Mononuclear cell (primary cell): ENCODE data around the gene TRIM66. TPM values are rescaled to one million over a fixed set of nuclear protein-coding genes. Genes with fewer than 3 reads are reported as not detected.

Experiments
- H3K27me3 ChIP-seq: 2 replicates; pipeline ENCODE4 v1.6.0; 2011; ENCODE audit warnings: low read length, control low read depth; ENCODE audit not compliant: insufficient read depth
- H3K4me1 ChIP-seq: 2 replicates; pipeline ENCODE4 v1.5.1; 2011; ENCODE audit warnings: mild to moderate bottlenecking, low read length, control low read depth; ENCODE audit not compliant: insufficient read depth
- H3K4me3 ChIP-seq: 2 replicates; pipeline ENCODE4 v1.5.1; 2011; ENCODE audit warnings: mild to moderate bottlenecking, low read length, moderate library complexity
- H3K9me3 ChIP-seq: 2 replicates; pipeline ENCODE4 v1.5.1; 2011; ENCODE audit warnings: low read depth, mild to moderate bottlenecking, control low read depth, low read length
- total RNA-seq: library from RNA; depleted of rRNA; stranded (reverse); fragments of >200 nt; gene quantifications from one replicate; pipeline ENCODE4 v1.2.3, GENCODE V29; 2012

TRIM66 gene
- total RNA-seq, 1 donor: 5.6 TPM

DNA sequence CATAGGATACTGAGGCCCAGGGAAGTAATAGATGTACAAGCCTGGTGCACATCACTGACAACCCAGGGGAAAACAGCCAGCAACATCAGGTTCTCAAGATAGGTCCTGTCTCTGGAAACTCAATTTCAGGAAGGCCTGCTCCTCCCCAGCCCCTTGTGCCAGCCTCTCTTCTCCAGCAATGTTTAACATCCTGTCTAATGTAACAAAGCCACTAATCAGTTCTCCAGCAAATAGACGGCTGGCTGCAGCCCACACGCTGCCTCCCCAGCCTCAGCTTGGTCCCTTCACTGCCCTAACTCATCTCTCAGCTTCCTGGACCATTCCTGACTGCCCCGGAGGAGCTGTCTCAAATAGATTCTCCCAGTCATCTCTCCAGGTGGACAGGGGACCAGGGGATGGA lies 37.9 kb upstream of the TRIM66 start:
- no peaks in the 10 kb centered on the region for H3K9me3 ChIP-seq
- no peaks in the 10 kb centered on the region for H3K27me3 ChIP-seq
- H3K4me1 ChIP-seq: peaks cover 17% of the 10 kb centered on the region
- no peak overlapping the region for H3K4me3 ChIP-seq

DNA sequence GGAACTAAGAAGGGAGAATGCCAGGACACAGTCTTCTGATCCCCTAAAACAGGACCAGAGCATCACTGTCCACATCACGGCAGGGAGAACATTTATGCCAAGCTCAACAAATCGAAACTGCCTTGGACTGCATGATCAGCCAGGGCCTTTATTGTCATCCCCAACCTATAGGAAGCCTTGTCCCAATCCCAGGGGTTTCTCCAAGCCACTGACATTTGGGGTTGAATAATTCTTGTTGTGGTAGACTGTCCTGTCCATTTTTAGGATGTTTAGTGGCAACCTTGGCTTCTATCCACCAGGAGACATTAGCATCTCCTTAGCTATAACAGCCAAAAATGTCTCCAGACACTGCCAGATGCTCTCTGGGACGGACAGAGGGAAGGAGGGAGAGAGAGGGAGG lies 37.3 kb upstream of the TRIM66 start:
- H3K4me1 ChIP-seq: peaks cover 20% of the 10 kb centered on the region
- H3K27me3 ChIP-seq: no peaks in the 10 kb centered on the region
- no peaks in the 10 kb centered on the region for H3K9me3 ChIP-seq
- H3K4me3 ChIP-seq: no peak overlapping the region

DNA sequence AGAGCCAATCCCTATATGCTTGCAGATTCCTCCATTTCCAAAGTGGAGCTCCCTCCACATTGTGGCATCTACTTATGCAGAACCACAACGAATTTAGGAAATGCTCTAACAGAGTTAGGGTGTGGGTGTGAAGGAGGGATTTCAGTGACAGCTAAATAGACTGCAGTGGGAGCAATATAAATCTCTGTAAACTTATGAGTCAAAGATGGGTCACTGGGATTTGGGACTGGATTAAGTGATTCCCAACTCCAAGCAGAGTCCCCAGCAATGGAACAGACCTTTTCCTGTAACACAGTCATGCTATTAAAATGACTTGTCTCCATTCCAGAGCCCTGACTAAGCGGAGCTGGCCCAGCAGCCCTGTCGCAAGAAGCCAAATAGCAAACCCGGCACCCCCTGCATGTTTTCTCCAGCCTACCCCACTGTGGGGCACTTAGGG lies 36.8 kb upstream of the TRIM66 start:
- Histone ChIP-seq H3K9me3 (no peaks in the 10 kb centered on the region), H3K4me3 (no peak overlapping the region), H3K27me3 (no peaks in the 10 kb centered on the region), H3K4me1 (peaks cover 20% of the 10 kb centered on the region)

DNA sequence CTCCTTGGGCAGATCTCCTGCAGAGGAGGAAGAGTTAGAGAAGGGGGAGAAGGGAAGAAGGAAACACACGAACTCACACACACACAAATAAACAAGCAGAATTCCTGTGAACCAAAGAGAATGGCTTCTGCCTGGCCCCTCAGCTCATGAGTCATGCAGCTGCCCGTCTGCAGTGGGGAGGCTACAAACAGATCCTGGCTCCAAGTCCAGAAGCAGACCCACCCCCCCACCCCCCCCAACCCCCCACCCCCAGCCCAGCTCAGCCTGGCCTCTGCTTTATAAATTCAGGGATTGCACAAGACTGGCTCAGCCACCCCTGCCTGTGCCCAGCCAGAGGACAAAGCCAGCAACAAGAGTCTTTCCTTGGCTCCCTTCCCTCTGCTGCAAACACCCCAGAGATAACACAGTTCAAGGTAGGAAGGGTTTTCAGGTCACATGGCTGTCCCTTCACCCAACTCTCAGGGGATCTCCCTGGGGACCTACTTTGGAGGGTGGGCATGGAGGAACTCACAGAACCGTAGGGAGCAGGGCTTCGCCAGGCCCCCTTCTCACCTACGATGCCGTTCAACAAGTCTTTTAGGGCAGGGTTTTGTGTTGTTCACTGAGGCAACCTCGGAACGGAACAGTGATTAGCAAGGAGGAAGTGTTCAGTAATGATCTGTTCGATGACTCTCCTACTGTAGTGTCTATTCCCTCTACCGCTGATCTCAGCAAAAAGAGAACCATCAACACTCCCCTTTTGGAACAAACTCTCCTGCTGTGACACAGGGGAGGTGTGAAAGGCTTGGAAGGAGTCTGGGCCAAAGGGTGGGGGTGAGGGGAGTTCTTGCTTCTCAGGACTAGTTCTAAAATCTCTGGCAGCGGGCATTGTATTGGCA lies 35.6 kb upstream of the TRIM66 start:
- no peak overlapping the region for H3K4me3 ChIP-seq
- H3K4me1 ChIP-seq: peaks cover 20% of the 10 kb centered on the region
- H3K27me3 ChIP-seq: no peaks in the 10 kb centered on the region
- H3K9me3 ChIP-seq: no peaks in the 10 kb centered on the region

DNA sequence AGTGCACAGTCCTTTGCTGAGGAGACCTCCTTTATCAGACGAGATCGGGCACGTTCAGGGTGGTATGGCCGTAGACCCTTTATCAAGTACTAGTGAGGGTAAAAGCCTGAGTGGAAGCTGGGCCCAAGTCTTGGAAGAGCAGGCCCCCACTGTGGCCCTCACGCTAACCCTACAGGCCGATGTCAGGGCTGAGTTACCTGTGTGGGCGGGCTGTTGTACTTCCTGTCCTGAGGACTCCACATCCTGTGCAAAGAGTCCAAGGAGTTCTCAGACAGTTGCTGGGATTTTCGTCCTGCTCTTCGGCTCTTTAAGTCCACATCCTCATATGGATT lies 35.0 kb upstream of the TRIM66 start:
- Histone ChIP-seq H3K27me3 (no peaks in the 10 kb centered on the region), H3K4me1 (peaks cover 20% of the 10 kb centered on the region), H3K4me3 (no peak overlapping the region), H3K9me3 (no peaks in the 10 kb centered on the region)

DNA sequence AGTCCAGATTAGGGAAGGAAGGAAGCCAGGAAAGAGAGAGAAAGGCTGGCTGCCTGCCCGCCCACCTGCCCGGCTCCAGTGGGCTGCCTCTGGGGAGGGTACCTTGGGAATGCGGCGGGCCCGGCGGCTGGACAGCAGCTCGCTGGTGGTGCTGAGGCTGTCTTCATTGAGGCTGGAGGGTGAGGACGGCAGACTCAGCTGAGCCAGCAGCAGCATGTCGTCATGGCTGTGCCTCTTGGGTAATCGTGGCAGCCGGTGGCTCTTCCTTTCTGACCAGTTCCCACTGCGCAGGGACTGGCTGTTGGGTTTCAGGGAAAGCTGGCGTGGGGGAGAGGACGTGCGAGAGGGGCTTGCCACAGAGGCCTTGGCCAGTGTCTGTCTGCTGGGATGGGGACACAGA lies 33.0 kb upstream of the TRIM66 start:
- H3K27me3 ChIP-seq: no peaks in the 10 kb centered on the region
- H3K4me3 ChIP-seq: no peak overlapping the region
- H3K9me3 ChIP-seq: no peaks in the 10 kb centered on the region
- peaks cover 20% of the 10 kb centered on the region for H3K4me1 ChIP-seq

DNA sequence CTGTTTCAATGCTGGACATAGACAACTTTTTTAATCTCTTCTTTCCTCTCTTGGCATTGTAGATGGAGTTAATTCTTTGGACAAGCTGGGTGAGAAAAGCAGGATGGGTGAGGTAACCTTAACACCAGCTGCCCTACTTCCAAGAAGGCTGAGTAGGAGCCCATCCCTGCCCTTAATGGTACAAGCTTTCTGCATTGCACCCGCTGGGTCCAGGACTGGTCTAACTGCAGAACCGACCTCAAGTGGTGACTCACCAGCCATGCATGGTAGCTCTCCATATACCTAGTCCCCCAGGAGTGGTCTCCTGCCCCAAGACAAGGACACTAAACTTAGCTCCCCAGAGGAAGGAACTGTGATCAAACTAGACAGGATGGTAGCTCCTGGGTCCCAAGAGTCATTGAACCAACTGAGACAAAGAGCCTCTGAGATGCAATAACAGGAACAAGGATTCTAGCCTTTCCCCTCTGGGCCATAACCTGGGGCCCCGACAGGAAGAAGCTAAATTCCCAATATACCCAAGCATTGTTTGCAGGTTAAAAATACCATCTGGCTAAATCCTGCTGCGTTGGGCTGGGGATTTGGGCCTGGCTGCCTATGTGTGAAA lies 32.3 kb upstream of the TRIM66 start:
- Histone ChIP-seq H3K27me3 (no peaks in the 10 kb centered on the region), H3K4me3 (no peak overlapping the region), H3K4me1 (peaks cover 20% of the 10 kb centered on the region), H3K9me3 (no peaks in the 10 kb centered on the region)

DNA sequence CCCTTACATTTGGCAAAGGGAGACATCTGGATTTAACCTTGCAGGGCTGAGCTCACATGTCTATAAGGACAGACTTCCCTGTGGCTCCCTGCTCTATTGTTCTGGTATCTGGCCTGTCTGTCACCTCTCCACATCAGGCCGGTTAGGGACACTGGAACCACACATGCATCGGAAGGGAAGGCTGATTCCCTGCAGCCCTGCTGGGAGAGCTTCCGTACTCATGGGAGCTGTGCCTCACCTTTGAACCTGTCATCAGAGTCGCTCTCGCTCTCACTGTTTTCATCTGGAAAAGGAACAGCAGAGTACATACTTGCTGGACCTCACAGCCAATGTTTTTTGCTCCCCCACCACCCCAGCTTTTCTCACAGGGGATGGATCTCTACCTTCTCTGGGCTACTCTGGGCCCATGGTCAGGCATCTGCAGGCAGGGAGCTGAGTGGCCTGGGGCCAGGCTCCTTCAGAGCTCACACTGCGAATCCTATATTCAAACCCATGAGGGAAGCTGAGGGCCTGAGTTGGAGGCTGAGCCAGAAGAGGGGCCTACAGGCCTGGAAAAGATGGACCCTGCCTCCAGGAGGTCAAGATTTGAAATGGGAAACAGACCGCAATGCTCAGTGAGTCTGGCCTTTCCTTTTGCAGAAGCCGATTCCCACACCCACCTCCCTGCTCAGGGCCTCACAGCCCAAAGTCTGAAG lies 31.4 kb upstream of the TRIM66 start:
- Histone ChIP-seq H3K4me3 (no peak overlapping the region), H3K9me3 (no peaks in the 10 kb centered on the region), H3K4me1 (peaks cover 20% of the 10 kb centered on the region), H3K27me3 (no peaks in the 10 kb centered on the region)

DNA sequence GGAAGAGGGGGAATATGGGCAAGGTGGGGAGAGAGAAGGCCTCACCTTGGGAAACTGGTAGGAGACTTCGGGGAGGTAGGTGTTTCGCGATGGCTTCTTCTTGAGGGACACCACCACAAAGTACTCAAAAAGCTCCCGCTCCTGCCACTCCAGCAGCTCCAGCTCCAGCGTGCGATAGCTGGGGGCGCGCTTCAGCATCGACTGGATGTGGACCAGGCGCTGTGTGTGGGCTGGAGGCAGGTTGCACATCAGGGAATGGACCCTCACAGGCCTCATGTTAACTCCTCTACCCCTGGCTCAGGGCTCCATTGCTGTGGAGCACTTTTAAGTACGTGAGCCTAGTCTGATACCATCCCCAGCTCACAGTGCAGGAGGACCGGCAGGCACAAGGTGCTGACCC lies 30.0 kb upstream of the TRIM66 start:
- Histone ChIP-seq H3K4me1 (peaks cover 9% of the 10 kb centered on the region), H3K9me3 (no peaks in the 10 kb centered on the region), H3K4me3 (no peak overlapping the region), H3K27me3 (no peaks in the 10 kb centered on the region)

DNA sequence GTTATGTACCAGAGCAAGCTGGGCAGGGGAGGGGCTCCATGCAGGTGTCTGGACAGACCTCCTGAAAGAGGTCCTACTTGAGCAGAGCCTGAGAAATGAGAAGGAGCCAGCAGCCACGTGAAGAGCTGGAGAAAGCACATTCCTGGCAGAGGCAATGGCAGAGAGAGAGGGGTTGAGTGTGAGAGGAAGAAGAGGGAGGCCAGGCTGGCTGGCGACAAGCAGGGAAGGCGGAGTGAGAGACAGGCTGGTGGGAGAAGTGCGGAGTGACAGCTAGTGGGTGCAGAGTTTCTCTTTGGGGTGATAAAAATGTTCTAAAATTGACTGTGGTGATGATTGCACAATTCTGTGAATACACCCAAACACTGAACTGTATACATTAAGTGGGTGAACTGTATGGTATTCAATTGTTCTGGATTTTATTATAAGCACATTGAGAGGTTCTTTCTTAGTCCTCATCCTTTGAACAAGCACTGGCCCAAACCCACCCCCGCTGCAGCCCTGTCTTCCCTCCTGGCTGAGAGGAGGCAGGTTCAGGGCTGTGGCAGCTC lies 29.5 kb upstream of the TRIM66 start:
- Histone ChIP-seq H3K4me1 (peaks cover 8% of the 10 kb centered on the region), H3K27me3 (no peaks in the 10 kb centered on the region), H3K9me3 (no peaks in the 10 kb centered on the region), H3K4me3 (no peak overlapping the region)

DNA sequence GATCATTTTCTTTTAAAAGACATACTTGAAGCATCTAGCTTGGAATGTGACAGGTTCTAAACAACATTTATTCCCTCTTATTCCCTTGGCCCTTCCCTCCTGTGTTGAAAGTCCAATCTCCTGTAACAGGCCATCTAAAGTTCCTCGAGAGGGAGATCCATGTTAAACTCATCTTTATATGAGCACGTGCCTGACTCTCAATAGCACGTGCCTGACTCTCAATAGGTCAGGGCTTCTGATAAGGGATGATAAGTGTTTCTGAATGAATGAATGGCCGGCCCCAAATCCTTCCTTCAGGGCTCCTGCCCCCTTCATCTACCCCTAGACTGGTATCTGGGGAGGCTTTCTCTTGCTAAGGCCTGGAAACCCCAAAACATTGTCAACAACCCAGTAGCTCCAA lies 27.3 kb upstream of the TRIM66 start:
- no peaks in the 10 kb centered on the region for H3K9me3 ChIP-seq
- H3K27me3 ChIP-seq: no peaks in the 10 kb centered on the region
- no peak overlapping the region for H3K4me3 ChIP-seq
- peaks cover 7% of the 10 kb centered on the region for H3K4me1 ChIP-seq

DNA sequence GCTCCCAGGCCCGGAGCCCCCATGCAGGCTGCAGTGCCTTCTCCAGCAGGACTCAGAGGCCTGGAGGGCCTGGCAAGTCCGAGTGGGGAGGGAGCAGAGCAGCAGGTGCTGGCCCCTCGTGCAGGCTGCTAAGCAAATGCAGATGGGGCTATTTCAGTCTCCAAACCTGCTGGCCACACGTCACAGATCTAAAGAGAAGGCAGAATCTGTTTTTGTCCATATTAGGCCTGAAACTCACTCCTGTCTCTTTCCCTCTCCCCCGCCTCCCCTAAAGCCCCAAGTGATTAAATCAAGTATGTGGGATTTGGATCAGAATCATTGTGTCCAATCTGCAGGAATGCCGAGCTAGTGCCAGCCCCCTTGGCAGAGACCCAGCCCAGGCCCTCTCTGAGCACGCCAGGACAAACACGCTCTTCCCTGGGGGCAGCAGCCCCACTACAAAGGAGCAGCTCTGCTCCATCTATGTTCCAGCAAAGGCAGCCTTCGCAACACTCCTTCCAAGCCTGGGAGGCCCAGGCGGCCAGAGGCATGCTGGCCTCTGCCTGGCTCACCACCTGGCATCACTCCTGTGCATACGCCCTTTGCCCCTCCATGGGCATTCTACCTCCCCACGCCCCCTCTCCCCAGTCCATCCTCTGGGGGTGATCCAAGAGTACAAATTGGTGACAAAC lies 26.7 kb upstream of the TRIM66 start:
- no peaks in the 10 kb centered on the region for H3K27me3 ChIP-seq
- H3K4me1 ChIP-seq: peaks cover 13% of the 10 kb centered on the region
- no peaks in the 10 kb centered on the region for H3K9me3 ChIP-seq
- H3K4me3 ChIP-seq: no peak overlapping the region

DNA sequence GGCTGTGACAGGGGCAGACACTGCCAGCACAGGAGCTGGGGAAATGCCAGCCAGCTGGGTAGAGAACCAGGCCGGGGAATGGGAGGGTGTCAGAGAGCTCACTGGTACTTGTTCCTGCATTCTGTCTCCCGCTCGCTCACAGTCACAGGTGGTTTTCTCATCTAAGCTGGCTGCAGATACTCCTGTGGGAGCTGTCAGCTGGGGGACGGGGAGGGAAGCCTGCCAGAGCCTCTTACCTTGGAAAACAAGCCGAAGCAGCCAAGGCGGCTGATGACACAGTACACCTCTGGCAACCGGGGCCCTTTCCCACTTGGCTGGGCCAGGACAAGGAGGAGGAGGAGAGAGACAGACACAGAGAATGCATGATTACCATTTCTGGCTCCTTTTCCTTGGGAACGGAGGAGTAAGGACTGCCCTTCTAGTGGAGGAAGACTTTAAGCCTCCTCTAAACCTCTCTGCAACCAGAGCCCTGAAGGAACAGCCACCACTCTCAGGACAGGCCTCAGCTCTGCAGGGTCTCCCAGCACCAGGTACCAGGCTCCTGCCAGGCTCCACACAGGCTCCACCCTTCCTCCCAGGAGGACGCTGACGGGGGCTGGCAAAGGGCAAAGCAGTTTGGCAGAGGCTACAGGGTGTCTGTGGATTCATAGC lies 25.2 kb upstream of the TRIM66 start:
- H3K9me3 ChIP-seq: no peaks in the 10 kb centered on the region
- no peaks in the 10 kb centered on the region for H3K27me3 ChIP-seq
- peaks cover 17% of the 10 kb centered on the region for H3K4me1 ChIP-seq
- no peak overlapping the region for H3K4me3 ChIP-seq

DNA sequence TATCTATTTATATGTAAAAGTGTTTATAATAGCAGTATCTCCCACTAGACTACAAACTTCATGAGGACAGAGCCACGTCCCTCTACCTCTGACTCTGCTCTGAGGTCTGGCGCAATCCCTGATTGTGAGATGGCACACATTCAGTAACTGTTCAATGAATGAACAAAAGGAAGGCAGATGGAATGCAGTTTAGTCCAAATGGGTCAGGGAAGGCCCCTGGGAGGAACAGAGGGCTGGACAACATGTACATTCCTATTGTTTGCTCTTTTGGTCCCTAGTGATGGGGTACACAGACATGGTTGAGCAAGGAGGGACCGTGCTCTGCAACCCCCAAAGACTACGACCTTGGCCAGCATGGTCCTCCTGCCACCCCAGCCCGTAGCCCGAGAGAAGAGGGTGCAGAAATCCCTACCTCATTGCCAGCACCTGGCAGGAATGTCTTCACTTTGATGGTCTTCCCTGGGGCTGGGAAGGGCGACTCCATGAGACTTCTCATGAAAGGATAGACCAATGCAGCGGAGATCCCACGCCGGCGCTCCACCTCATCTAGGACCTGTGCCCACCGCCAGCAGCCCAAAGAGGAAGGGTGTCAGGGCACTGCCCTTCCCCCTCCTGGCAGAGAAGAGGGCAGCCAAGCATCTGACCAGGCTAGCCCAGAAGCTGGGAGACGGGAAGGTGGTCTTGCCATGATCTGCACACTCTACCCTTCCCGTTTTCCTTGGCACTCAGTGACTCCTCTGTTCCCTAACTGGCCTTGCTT lies 24.4 kb upstream of the TRIM66 start:
- Histone ChIP-seq H3K4me3 (no peak overlapping the region), H3K4me1 (peaks cover 17% of the 10 kb centered on the region), H3K9me3 (no peaks in the 10 kb centered on the region), H3K27me3 (no peaks in the 10 kb centered on the region)
